ENCODE data around the gene PPTC7.

- TF ChIP-seq YY1 (IDR thresholded peaks at IDR 0.05) (no peak), CTCF (IDR thresholded peaks at IDR 0.05; ENCODE audit: low read depth, low read length, missing input control) (no peak), JUND (IDR thresholded peaks at IDR 0.05) (peak in 1 of 2 donors; percentile 56), RAD21 (IDR thresholded peaks at IDR 0.05) (no peak), MAX (IDR thresholded peaks at IDR 0.05) (no peak), GABPA (IDR thresholded peaks at IDR 0.05 in 1 of 2, conservative IDR thresholded peaks at IDR 0.05 in 1 of 2) (no peak)
Measured at GRCh38 chr12:110536834-110537604, 46.1 kb downstream of the PPTC7 start.

Data from liver (tissue), 3 donors.